ENCODE results near the gene DIS3. TPM values are rescaled to one million over a fixed set of nuclear protein-coding genes. Genes with fewer than 3 reads are reported as not detected.
A peak's percentile ranks its signal among the peaks of the same experiment; 100 is the strongest.

DIS3 gene
- total and polyA plus RNA-seq, 2 of the 13 experiments (the other 11 are each of a cell fraction or from before 2014, with no cell fraction given) = 13.2 to 35.0 TPM

DNA sequence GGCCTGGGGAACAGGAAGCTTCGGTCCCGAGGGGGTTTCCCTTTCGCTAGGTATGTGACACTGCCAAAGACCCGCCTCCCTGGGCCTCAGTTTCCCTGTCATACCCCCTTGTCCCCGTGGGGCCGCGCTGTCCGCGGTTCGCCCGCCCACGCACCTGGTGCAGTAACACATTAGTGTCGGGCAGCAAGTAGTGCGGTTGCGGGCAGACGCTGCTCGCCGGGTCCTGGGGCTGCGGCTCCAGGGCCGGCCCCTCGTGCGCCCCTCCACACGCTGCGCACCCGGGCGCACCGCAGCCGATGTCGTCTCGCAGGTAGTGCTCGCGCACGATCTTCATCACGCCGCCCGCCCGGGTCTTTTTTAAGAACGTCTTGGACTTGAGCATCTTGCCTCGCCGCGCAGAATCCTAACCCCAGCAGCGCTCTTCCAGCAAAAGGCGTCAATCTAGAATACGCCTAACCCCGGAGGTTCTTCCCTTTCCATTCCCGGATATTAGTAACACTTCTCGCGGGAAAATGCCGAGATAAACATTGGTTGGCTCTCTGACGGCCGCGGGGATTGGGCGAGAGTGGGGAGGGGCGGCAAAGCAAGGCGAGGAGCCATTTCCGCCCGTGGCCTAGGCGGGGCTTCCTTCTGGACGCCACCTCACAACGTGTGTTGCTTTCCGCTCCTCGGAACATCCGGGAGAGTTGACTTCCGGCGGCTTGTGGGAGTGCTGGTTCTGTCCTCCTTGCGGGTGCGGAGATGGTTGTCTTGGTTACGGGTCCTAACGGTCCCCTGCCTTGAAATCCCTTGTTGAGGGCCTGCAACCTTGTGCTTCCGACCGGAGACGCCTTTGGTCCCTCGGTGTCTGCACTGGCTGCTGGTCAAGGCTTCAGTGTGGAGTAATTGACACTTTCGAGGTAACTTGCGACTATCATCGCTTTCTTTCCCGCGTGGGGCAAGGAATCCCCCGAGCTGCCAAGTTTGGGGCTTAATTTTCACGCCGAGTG lies at the start of gene DIS3, which contains the start of gene PIBF1 (continued):
- TF ChIP-seq TSC22D2 (CRISPR knock-in tag; IDR thresholded peaks at IDR 0.05; ENCODE audit: borderline replicate concordance) = no peak
- TF ChIP-seq, protein P1, sequence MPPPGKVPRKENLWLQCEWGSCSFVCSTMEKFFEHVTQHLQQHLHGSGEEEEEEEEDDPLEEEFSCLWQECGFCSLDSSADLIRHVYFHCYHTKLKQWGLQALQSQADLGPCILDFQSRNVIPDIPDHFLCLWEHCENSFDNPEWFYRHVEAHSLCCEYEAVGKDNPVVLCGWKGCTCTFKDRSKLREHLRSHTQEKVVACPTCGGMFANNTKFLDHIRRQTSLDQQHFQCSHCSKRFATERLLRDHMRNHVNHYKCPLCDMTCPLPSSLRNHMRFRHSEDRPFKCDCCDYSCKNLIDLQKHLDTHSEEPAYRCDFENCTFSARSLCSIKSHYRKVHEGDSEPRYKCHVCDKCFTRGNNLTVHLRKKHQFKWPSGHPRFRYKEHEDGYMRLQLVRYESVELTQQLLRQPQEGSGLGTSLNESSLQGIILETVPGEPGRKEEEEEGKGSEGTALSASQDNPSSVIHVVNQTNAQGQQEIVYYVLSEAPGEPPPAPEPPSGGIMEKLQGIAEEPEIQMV (CRISPR knock-in tag; IDR thresholded peaks at IDR 0.05; ENCODE audit: low read depth) = peak; percentile 22; the same call in 1 of the 2 replicates
- TF ChIP-seq, protein P2, sequence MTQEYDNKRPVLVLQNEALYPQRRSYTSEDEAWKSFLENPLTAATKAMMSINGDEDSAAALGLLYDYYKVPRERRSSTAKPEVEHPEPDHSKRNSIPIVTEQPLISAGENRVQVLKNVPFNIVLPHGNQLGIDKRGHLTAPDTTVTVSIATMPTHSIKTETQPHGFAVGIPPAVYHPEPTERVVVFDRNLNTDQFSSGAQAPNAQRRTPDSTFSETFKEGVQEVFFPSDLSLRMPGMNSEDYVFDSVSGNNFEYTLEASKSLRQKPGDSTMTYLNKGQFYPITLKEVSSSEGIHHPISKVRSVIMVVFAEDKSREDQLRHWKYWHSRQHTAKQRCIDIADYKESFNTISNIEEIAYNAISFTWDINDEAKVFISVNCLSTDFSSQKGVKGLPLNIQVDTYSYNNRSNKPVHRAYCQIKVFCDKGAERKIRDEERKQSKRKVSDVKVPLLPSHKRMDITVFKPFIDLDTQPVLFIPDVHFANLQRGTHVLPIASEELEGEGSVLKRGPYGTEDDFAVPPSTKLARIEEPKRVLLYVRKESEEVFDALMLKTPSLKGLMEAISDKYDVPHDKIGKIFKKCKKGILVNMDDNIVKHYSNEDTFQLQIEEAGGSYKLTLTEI (CRISPR knock-in tag; conservative IDR thresholded peaks at IDR 0.05) = no peak
- TF ChIP-seq SIN3B (IDR thresholded peaks at IDR 0.05; ENCODE audit: low read length) = 0 out of 2 replicates have a peak, but pooled peaks have one; percentile 12
- no peak; the same call in 1 of the 2 replicates for TF ChIP-seq MAF1 (CRISPR knock-in tag; IDR thresholded peaks at IDR 0.05; ENCODE audit: borderline replicate concordance)
- TF ChIP-seq ZNF598 (CRISPR knock-in tag; IDR thresholded peaks at IDR 0.05; ENCODE audit: borderline replicate concordance) = no peak
- TF ChIP-seq HNRNPLL (IDR thresholded peaks at IDR 0.05; ENCODE audit: low read depth, low read length, poor library complexity, severe bottlenecking) = peak; percentile 88
- TF ChIP-seq TBP (CRISPR knock-in tag; IDR thresholded peaks at IDR 0.05) = no peak; the same call in 1 of the 2 replicates
- TF ChIP-seq, protein P3, sequence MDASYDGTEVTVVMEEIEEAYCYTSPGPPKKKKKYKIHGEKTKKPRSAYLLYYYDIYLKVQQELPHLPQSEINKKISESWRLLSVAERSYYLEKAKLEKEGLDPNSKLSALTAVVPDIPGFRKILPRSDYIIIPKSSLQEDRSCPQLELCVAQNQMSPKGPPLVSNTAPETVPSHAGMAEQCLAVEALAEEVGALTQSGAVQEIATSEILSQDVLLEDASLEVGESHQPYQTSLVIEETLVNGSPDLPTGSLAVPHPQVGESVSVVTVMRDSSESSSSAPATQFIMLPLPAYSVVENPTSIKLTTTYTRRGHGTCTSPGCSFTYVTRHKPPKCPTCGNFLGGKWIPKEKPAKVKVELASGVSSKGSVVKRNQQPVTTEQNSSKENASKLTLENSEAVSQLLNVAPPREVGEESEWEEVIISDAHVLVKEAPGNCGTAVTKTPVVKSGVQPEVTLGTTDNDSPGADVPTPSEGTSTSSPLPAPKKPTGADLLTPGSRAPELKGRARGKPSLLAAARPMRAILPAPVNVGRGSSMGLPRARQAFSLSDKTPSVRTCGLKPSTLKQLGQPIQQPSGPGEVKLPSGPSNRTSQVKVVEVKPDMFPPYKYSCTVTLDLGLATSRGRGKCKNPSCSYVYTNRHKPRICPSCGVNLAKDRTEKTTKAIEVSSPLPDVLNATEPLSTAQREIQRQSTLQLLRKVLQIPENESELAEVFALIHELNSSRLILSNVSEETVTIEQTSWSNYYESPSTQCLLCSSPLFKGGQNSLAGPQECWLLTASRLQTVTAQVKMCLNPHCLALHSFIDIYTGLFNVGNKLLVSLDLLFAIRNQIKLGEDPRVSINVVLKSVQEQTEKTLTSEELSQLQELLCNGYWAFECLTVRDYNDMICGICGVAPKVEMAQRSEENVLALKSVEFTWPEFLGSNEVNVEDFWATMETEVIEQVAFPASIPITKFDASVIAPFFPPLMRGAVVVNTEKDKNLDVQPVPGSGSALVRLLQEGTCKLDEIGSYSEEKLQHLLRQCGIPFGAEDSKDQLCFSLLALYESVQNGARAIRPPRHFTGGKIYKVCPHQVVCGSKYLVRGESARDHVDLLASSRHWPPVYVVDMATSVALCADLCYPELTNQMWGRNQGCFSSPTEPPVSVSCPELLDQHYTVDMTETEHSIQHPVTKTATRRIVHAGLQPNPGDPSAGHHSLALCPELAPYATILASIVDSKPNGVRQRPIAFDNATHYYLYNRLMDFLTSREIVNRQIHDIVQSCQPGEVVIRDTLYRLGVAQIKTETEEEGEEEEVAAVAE (CRISPR knock-in tag; IDR thresholded peaks at IDR 0.05; ENCODE audit: borderline replicate concordance) = peak; percentile 86; the same call in 1 of the 2 replicates
- TF ChIP-seq NCOR1 (IDR thresholded peaks at IDR 0.05; ENCODE audit: borderline replicate concordance, low read length) = no peak
- no peak for TF ChIP-seq HHEX (CRISPR knock-in tag; IDR thresholded peaks at IDR 0.05)
- TF ChIP-seq, protein P4, sequence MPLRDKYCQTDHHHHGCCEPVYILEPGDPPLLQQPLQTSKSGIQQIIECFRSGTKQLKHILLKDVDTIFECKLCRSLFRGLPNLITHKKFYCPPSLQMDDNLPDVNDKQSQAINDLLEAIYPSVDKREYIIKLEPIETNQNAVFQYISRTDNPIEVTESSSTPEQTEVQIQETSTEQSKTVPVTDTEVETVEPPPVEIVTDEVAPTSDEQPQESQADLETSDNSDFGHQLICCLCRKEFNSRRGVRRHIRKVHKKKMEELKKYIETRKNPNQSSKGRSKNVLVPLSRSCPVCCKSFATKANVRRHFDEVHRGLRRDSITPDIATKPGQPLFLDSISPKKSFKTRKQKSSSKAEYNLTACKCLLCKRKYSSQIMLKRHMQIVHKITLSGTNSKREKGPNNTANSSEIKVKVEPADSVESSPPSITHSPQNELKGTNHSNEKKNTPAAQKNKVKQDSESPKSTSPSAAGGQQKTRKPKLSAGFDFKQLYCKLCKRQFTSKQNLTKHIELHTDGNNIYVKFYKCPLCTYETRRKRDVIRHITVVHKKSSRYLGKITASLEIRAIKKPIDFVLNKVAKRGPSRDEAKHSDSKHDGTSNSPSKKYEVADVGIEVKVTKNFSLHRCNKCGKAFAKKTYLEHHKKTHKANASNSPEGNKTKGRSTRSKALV (CRISPR knock-in tag; IDR thresholded peaks at IDR 0.05) = peak; percentile 21; the same call in 1 of the 2 replicates
- TF ChIP-seq ELF4 (CRISPR knock-in tag; IDR thresholded peaks at IDR 0.05; ENCODE audit: borderline replicate concordance) = peak; percentile 86
- TF ChIP-seq ARNT (IDR thresholded peaks at IDR 0.05) = no peak
- TF ChIP-seq PHF21A (CRISPR knock-in tag; IDR thresholded peaks at IDR 0.05) = peak; percentile 52; the same call in 1 of the 2 replicates
- peak; percentile 32 for TF ChIP-seq ZNF605 (CRISPR knock-in tag; IDR thresholded peaks at IDR 0.05)
- no peak; the same call in 1 of the 2 replicates for TF ChIP-seq MTA1 (CRISPR knock-in tag; IDR thresholded peaks at IDR 0.05; ENCODE audit: borderline replicate concordance)
- TF ChIP-seq ZSCAN22 (CRISPR knock-in tag; IDR thresholded peaks at IDR 0.05) = no peak

Measured in HepG2 (cell line).